Choroid plexus epithelial cell (primary cell): ENCODE results near the gene MYCBPAP.

ENCODE experiments used
- DNase-seq: peaks from one replicate; pipeline ENCODE4 v3.0.0-alpha.2; 2010; ENCODE audit warnings: low read depth
- H3K4me3 ChIP-seq: 2 replicates; pipeline ENCODE4 v1.5.1; 2011; ENCODE audit warnings: low read depth, mild to moderate bottlenecking, control low read depth, low read length, moderate library complexity
- CTCF ChIP-seq: conservative IDR thresholded peaks from 2 replicates; pipeline ENCODE4 v1.5.1; 2011; ENCODE audit warnings: low read depth, mild to moderate bottlenecking, control low read depth, inconsistent platforms, low read length, moderate library complexity

The MYCBPAP gene

GRCh38 chr17:50571681-50572080 lies 63.4 kb downstream of the MYCBPAP start:
- no peak for TF ChIP-seq CTCF
- H3K4me3 ChIP-seq = no peak overlapping the region
- DNase-seq = no peak

GRCh38 chr17:50572541-50572940 lies 64.3 kb downstream of the MYCBPAP start:
- H3K4me3 ChIP-seq = no peak overlapping the region
- TF ChIP-seq CTCF = no peak
- no peak for DNase-seq

GRCh38 chr17:50573866-50574611 lies 65.8 kb downstream of the MYCBPAP start:
- TF ChIP-seq CTCF = no peak
- no peak overlapping the region for H3K4me3 ChIP-seq
- DNase-seq = no peak

GRCh38 chr17:50575581-50576210 lies 67.5 kb downstream of the MYCBPAP start:
- no peak for DNase-seq
- H3K4me3 ChIP-seq = no peak overlapping the region
- TF ChIP-seq CTCF = no peak

- H3K4me3 ChIP-seq = no peak overlapping the region
- no peak for TF ChIP-seq CTCF
- no peak for DNase-seq
These were observed 68.6 kb downstream of the MYCBPAP start for GRCh38 chr17:50576864-50577263.

- DNase-seq = no peak
- no peak for TF ChIP-seq CTCF
- no peak overlapping the region for H3K4me3 ChIP-seq
These were observed 69.3 kb downstream of the MYCBPAP start for GRCh38 chr17:50577451-50577954.
